Measurements from ENCODE around the gene PLEKHF1.

DNA sequence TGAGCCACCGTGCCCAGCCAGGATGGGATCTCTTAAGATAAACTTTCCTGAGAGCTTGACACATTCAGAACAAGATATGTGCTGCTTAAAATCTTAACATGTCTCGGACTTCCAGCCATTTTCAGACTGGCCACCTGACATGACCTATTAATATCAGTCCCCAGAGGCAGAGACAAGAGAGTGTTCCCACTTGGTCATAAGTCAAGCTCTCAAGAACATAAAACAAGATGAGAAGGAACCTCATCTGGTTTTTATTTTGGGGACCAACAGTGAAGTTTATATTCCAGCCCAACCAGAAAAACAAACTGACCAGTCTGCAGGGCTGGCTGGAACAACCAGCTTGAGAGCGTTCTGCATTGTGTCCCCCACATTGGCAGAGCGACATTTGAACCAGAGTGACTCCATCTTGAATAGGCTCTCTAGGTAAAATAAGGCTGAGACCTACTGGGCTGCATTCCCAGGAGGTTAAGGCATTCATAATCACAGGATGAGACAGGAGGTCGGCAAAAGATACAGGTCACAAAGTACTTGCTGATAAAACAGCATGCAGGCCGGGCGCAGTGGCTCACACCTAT, 21.8 kb upstream of the PLEKHF1 start:
- no peak for TF ChIP-seq SP1 (IDR thresholded peaks at IDR 0.05; ENCODE audit: low read depth)
- TF ChIP-seq, protein P1, sequence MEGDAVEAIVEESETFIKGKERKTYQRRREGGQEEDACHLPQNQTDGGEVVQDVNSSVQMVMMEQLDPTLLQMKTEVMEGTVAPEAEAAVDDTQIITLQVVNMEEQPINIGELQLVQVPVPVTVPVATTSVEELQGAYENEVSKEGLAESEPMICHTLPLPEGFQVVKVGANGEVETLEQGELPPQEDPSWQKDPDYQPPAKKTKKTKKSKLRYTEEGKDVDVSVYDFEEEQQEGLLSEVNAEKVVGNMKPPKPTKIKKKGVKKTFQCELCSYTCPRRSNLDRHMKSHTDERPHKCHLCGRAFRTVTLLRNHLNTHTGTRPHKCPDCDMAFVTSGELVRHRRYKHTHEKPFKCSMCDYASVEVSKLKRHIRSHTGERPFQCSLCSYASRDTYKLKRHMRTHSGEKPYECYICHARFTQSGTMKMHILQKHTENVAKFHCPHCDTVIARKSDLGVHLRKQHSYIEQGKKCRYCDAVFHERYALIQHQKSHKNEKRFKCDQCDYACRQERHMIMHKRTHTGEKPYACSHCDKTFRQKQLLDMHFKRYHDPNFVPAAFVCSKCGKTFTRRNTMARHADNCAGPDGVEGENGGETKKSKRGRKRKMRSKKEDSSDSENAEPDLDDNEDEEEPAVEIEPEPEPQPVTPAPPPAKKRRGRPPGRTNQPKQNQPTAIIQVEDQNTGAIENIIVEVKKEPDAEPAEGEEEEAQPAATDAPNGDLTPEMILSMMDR (IDR thresholded peaks at IDR 0.05 in 2 of 3, conservative IDR thresholded peaks at IDR 0.05 in 1 of 3; ENCODE audit: borderline replicate concordance in 1 of 3, insufficient read depth in 1 of 3, low read depth in 2 of 3, low read length in 2 of 3), result no peak
